Measurements from ENCODE around the gene SHISAL2A.

Gene SHISAL2A

GRCh38 chr1:52632732-52633290, at the start of gene SHISAL2A:
Gene SHISAL2A (plus strand): TSS chr1:52633168. CDS start chr1:52633494, 326 bp downstream.
- TF ChIP-seq CTCF (IDR thresholded peaks at IDR 0.05; ENCODE audit: insufficient read depth, low read depth, low read length, missing control alignments) = no peak
- peak within 1 kb of the TSS; percentile 36 for H3K4me3 ChIP-seq (ENCODE audit: low read depth, low read length)
- peak; percentile 62 for DNase-seq (ENCODE audit: low read depth)

- no peak for DNase-seq (ENCODE audit: low read depth)
- H3K4me3 ChIP-seq (ENCODE audit: low read depth, low read length) = no peak overlapping the region
- no peak for TF ChIP-seq CTCF (IDR thresholded peaks at IDR 0.05; ENCODE audit: insufficient read depth, low read depth, low read length, missing control alignments)
Observed at GRCh38 chr1:52585474-52585873, 47.5 kb upstream of the SHISAL2A start.

GRCh38 chr1:52588027-52588426, 44.9 kb upstream of the SHISAL2A start:
- H3K4me3 ChIP-seq (ENCODE audit: low read depth, low read length) = no peak overlapping the region
- no peak for DNase-seq (ENCODE audit: low read depth)

GRCh38 chr1:52588535-52588934, 44.4 kb upstream of the SHISAL2A start:
- no peak overlapping the region for H3K4me3 ChIP-seq (ENCODE audit: low read depth, low read length)
- no peak for TF ChIP-seq CTCF (IDR thresholded peaks at IDR 0.05; ENCODE audit: insufficient read depth, low read depth, low read length, missing control alignments)
- no peak for DNase-seq (ENCODE audit: low read depth)

More at GRCh38 chr1:52588027-52588426, 44.9 kb upstream of the SHISAL2A start:
- TF ChIP-seq CTCF (IDR thresholded peaks at IDR 0.05; ENCODE audit: insufficient read depth, low read depth, low read length, missing control alignments) = no peak

- no peak for TF ChIP-seq CTCF (IDR thresholded peaks at IDR 0.05; ENCODE audit: insufficient read depth, low read depth, low read length, missing control alignments)
- DNase-seq (ENCODE audit: low read depth) = no peak
- H3K4me3 ChIP-seq (ENCODE audit: low read depth, low read length) = no peak overlapping the region
Observed at GRCh38 chr1:52590266-52590665, 42.7 kb upstream of the SHISAL2A start.

GRCh38 chr1:52592637-52593323, 40.2 kb upstream of the SHISAL2A start:
- TF ChIP-seq CTCF (IDR thresholded peaks at IDR 0.05; ENCODE audit: insufficient read depth, low read depth, low read length, missing control alignments) = no peak
- H3K4me3 ChIP-seq (ENCODE audit: low read depth, low read length) = no peak overlapping the region
- no peak for DNase-seq (ENCODE audit: low read depth)
